K562 (cell line): ENCODE data around the gene HNRNPLL. TPM values are rescaled to one million over a fixed set of nuclear protein-coding genes. Genes with fewer than 3 reads are reported as not detected.

Source experiments
- ARID2 ChIP-seq: fragments of 450-650 bp; IDR thresholded peaks from 2 replicates; pipeline ENCODE4 v1.6.1; 2017; ENCODE audit warnings: antibody characterized with exemption, mild to moderate bottlenecking
- ATF1 ChIP-seq, 2 experiments: fragments of 450-650 bp in 1 of 2; IDR thresholded peaks; 2 replicates each; pipeline ENCODE4 v1.6.1; 2016; ENCODE audit warnings: missing compliant biosample characterization in 1 of 2, missing genetic modification characterization in 1 of 2
- CC2D1A ChIP-seq: fragments of 450-650 bp; IDR thresholded peaks from 2 replicates; pipeline ENCODE4 v1.6.1; 2017; ENCODE audit warnings: mild to moderate bottlenecking
- COPS2 ChIP-seq: fragments of 450-650 bp; conservative IDR thresholded peaks from 2 replicates; pipeline ENCODE4 v1.6.1; 2016; ENCODE audit warnings: mild to moderate bottlenecking, moderate library complexity
- CTCFL ChIP-seq: IDR thresholded peaks from 2 replicates; pipeline ENCODE4 v1.6.1; 2011; ENCODE audit warnings: borderline replicate concordance, low read depth, mild to moderate bottlenecking, moderate library complexity, low read length; ENCODE audit not compliant: insufficient read depth, poor library complexity, severe bottlenecking
- GATAD2A ChIP-seq: fragments of 450-650 bp; IDR thresholded peaks from 2 replicates; pipeline ENCODE4 v1.6.1; 2017
- GATAD2B ChIP-seq: fragments of 450-650 bp; IDR thresholded peaks from 2 replicates; pipeline ENCODE4 v1.6.1; 2017; ENCODE audit warnings: mild to moderate bottlenecking, borderline replicate concordance
- LCOR ChIP-seq: sonication (generic); formaldehyde crosslinking; IDR thresholded peaks from 2 replicates; pipeline ENCODE4 v1.8.0; 2022; ENCODE audit warnings: mild to moderate bottlenecking, missing genetic modification reagents
- MCM2 ChIP-seq: fragments of 450-650 bp; IDR thresholded peaks from 2 replicates; pipeline ENCODE4 v1.6.1; 2017; ENCODE audit warnings: low read depth, mild to moderate bottlenecking
- MTA3 ChIP-seq: fragments of 450-650 bp; formaldehyde crosslinking; IDR thresholded peaks from 2 replicates; pipeline ENCODE4 v1.6.1; 2017; ENCODE audit warnings: mild to moderate bottlenecking, borderline replicate concordance
- NFYB ChIP-seq: IDR thresholded peaks from 2 replicates; pipeline ENCODE4 v1.6.1; 2011; ENCODE audit warnings: mild to moderate bottlenecking, moderate library complexity; ENCODE audit not compliant: insufficient read length; ENCODE audit errors: extremely low read depth
- PATZ1 ChIP-seq: fragments of 250-450 bp; sonication (Bioruptor Pico); IDR thresholded peaks from 2 replicates; pipeline ENCODE4 v1.5.0; 2020; ENCODE audit warnings: mild to moderate bottlenecking, borderline replicate concordance
- PCBP2 ChIP-seq: fragments of 200-400 bp; formaldehyde crosslinking; IDR thresholded peaks from 2 replicates; pipeline ENCODE4 v1.6.1; 2018; ENCODE audit warnings: low read length, low read depth, mild to moderate bottlenecking, moderate library complexity; ENCODE audit not compliant: poor library complexity, severe bottlenecking
- PHF21A ChIP-seq: fragments of 450-650 bp; IDR thresholded peaks from 2 replicates; pipeline ENCODE4 v1.6.1; 2017; ENCODE audit warnings: low read depth, borderline replicate concordance
- RAD21 ChIP-seq, 2 experiments: fragments of 250-450 bp in 1 of 2; fragments of 450-650 bp in 1 of 2; sonication (Bioruptor Pico) in 1 of 2; formaldehyde crosslinking in 1 of 2; IDR thresholded peaks in 1 of 2; conservative IDR thresholded peaks in 1 of 2; 2 replicates each; pipeline versions ENCODE4 v1.4.0 to v1.8.0; 2020 to 2022; ENCODE audit warnings: mild to moderate bottlenecking in 2 of 2, moderate library complexity in 1 of 2
- RFX5 ChIP-seq: IDR thresholded peaks from 2 replicates; pipeline ENCODE4 v1.6.1; 2011; ENCODE audit warnings: low read depth, mild to moderate bottlenecking, improper control_type of control experiment, low read length
- RUNX1 ChIP-seq: sonication (generic); IDR thresholded peaks from 2 replicates; pipeline ENCODE4 v1.6.1; 2016; ENCODE audit warnings: antibody characterized with exemption, low read depth
- SMAD4 ChIP-seq: fragments of 250-450 bp; sonication (Bioruptor Pico); conservative IDR thresholded peaks from 2 replicates; pipeline ENCODE4 v1.8.0; 2021; ENCODE audit warnings: inconsistent platforms, mild to moderate bottlenecking, moderate library complexity
- SMC3 ChIP-seq: conservative IDR thresholded peaks from 2 replicates; pipeline ENCODE4 v1.6.1; 2011; ENCODE audit warnings: low read depth, low read length, improper control_type of control experiment; ENCODE audit not compliant: insufficient read depth
- TGIF2 ChIP-seq: sonication (generic); formaldehyde crosslinking; IDR thresholded peaks from 2 replicates; pipeline ENCODE4 v1.8.1; 2022; ENCODE audit warnings: mild to moderate bottlenecking, missing genetic modification reagents, moderate library complexity
- ZBED1 ChIP-seq: IDR thresholded peaks from 2 replicates; pipeline ENCODE4 v1.6.1; 2014
- ZKSCAN8 ChIP-seq: fragments of 200-800 bp; sonication (Bioruptor generic); IDR thresholded peaks from 2 replicates; pipeline ENCODE4 v1.6.1; 2016; ENCODE audit warnings: missing genetic modification characterization, missing compliant biosample characterization
- polyA plus RNA-seq, 8 experiments: library from polyadenylated mRNA; depleted of rRNA in 4 of 8; stranded (reverse) in 5 of 8; unstranded in 3 of 8; fragments of >200 nt; fragmentation: Nextera tagmentation in 2 of 8; fragmentation: Illumina TruSeq in 1 of 8; extraction: Ambion mirVana in 2 of 8; extraction: Trizol in 1 of 8; gene quantifications; 2 replicates each; pipeline versions ENCODE4 v1.2.1 to v1.2.3, GENCODE V29; 2011 to 2014; ENCODE audit warnings: inconsistent platforms in 1 of 8, missing spikeins in 1 of 8
- total RNA-seq, 7 experiments: library from RNA; depleted of rRNA in 6 of 7; stranded (reverse); fragments of >200 nt in 6 of 7; fragmentation: Illumina TruSeq in 2 of 7; extraction: Trizol in 2 of 7; gene quantifications; 2 replicates each; pipeline versions ENCODE4 v1.2.1 to v1.2.3, GENCODE V29; 2011 to 2021; ENCODE audit warnings: low replicate concordance in 1 of 7
- TF ChIP-seq, protein P1 (sequence below), 3 experiments: IDR thresholded peaks in 2 of 3; conservative IDR thresholded peaks in 1 of 3; 2 replicates each; pipeline ENCODE4 v1.5.1; 2011 to 2012; ENCODE audit warnings: low read length in 3 of 3, mild to moderate bottlenecking in 3 of 3, control low read depth in 2 of 3, improper control_type of control experiment in 1 of 3, inconsistent platforms in 1 of 3, low read depth in 1 of 3, mixed read lengths in 1 of 3, moderate library complexity in 1 of 3; ENCODE audit not compliant: insufficient read depth in 2 of 3

HNRNPLL gene
- total and polyA plus RNA-seq, 9 of the 15 experiments (the other 6 are each of a cell fraction or from before 2014, with no cell fraction given): 19.8 to 135 (median 57.8) TPM

GRCh38 chr2:38535744-38536506 is 66.8 kb downstream of the HNRNPLL start (continued):
- TF ChIP-seq CTCFL (peak; percentile 68), SMAD4 (CRISPR knock-in tag) (peak; percentile 47; the same call in 1 of the 2 replicates), SMC3 (peak; percentile 94), COPS2 (no peak), CC2D1A (0 out of 2 replicates have a peak, but pooled peaks have one; percentile 35), MCM2 (no peak), ZBED1 (no peak), MTA3 (peak; percentile 70; the same call in 1 of the 2 replicates), PATZ1 (no peak), ARID2 (peak; percentile 69; the same call in 1 of the 2 replicates), RUNX1 (no peak), LCOR (0 out of 2 replicates have a peak, but pooled peaks have one; percentile 38), GATAD2B (no peak), PHF21A (0 out of 2 replicates have a peak, but pooled peaks have one; percentile 49), NFYB (no peak), PCBP2 (no peak), ATF1 (CRISPR knock-in tag; IDR thresholded peaks at IDR 0.05) (no peak), ATF1 (tag; IDR thresholded peaks at IDR 0.05) (peak; percentile 76), RFX5 (no peak), ZKSCAN8 (CRISPR knock-in tag) (no peak), GATAD2A (0 out of 2 replicates have a peak, but pooled peaks have one; percentile 34), TGIF2 (no peak), RAD21 (CRISPR knock-in tag; conservative IDR thresholded peaks at IDR 0.05 in 1 of 2, IDR thresholded peaks at IDR 0.05 in 1 of 2) (peak; percentile 84 to 92)
- TF ChIP-seq, protein P1, sequence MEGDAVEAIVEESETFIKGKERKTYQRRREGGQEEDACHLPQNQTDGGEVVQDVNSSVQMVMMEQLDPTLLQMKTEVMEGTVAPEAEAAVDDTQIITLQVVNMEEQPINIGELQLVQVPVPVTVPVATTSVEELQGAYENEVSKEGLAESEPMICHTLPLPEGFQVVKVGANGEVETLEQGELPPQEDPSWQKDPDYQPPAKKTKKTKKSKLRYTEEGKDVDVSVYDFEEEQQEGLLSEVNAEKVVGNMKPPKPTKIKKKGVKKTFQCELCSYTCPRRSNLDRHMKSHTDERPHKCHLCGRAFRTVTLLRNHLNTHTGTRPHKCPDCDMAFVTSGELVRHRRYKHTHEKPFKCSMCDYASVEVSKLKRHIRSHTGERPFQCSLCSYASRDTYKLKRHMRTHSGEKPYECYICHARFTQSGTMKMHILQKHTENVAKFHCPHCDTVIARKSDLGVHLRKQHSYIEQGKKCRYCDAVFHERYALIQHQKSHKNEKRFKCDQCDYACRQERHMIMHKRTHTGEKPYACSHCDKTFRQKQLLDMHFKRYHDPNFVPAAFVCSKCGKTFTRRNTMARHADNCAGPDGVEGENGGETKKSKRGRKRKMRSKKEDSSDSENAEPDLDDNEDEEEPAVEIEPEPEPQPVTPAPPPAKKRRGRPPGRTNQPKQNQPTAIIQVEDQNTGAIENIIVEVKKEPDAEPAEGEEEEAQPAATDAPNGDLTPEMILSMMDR (IDR thresholded peaks at IDR 0.05 in 2 of 3, conservative IDR thresholded peaks at IDR 0.05 in 1 of 3; ENCODE audit: insufficient read depth in 2 of 3, low read depth in 1 of 3, low read length in 3 of 3): peak; percentile 77 to 93 (median 87)
